GM12873 (cell line): Measurements from ENCODE around the gene LYRM7.

ENCODE experiments used
- CTCF ChIP-seq: IDR thresholded peaks from 2 replicates; pipeline ENCODE4 v1.5.1; 2012; ENCODE audit warnings: low read depth, mild to moderate bottlenecking, moderate library complexity, low read length, control low read depth; ENCODE audit not compliant: insufficient read depth; ENCODE audit errors: missing control alignments

LYRM7 gene

GRCh38 chr5:131167615-131168014, 3.1 kb upstream of the LYRM7 start:
- no peak for TF ChIP-seq CTCF

- TF ChIP-seq CTCF = no peak
These were observed 769 bp upstream of the LYRM7 start for GRCh38 chr5:131169810-131170539.

- no peak for TF ChIP-seq CTCF
These were observed 599 bp downstream of the LYRM7 start for GRCh38 chr5:131171276-131171810.

- TF ChIP-seq CTCF = no peak
These were observed 9.7 kb downstream of the LYRM7 start for GRCh38 chr5:131180407-131180806.

- no peak for TF ChIP-seq CTCF
These were observed 12.1 kb downstream of the LYRM7 start for GRCh38 chr5:131182839-131183238.

- no peak for TF ChIP-seq CTCF
These were observed 14.9 kb downstream of the LYRM7 start for GRCh38 chr5:131185523-131186104.

GRCh38 chr5:131186561-131187256, 16.0 kb downstream of the LYRM7 start:
- no peak for TF ChIP-seq CTCF
